ENCODE data around the gene MINDY3. TPM values are rescaled to one million over a fixed set of nuclear protein-coding genes. Genes with fewer than 3 reads are reported as not detected.
A peak's percentile ranks its signal among the peaks of the same experiment; 100 is the strongest.

MINDY3 gene
- polyA plus RNA-seq, 1 donor = 27.4 TPM

DNA sequence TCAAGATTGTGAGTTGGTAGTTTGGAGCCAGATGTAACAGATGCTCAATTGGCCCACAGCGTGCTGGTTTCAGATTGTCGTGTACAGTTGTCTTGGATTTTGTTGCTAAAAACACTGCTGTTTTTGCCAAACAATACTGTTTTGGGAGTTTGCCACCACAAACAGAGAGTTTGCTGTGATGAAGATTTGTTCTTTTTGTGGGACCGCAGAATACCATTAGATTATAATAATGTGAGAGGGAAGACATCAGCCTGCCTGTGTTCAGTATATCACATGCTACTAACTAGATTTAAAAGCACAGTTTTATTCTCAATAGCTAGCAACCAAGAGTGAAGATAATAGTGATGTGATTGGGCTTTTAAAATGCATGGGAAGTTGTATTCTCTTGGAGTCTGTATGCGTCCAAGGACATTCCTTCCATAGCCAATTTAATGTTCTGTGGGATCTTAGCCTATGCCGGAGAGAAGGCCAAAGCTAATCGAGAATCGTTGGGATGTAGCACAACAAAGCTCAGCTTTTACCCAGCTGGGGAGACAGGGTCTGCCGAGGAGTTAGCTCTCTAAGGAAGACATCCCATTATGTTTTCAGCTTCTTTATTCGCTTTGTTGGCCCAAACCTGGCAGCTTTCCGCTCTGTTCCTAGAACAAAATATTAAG is 121.9 kb downstream of the MINDY3 start:
- DNase-seq (ENCODE audit: low read depth) = peak; percentile 95

DNA sequence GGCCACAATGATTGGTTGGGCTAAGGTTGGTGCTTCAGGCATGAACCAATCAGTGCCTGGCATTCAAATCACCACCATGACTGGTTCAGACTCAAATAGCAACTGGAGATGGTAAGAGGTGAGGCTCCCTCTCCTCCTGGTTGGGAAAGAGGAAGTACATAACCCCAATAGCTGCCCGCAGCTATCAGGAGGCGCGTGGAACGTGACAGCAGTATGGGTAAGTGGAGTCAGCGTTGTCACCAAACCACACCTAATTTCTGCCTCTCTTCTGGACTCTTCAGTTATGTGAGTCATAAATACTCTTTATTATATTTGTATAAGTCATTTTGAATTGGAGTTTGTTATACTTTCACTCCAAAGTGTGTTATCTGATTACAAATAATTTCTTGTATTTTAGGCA is 122.7 kb downstream of the MINDY3 start:
- DNase-seq (ENCODE audit: low read depth) = no peak

DNA sequence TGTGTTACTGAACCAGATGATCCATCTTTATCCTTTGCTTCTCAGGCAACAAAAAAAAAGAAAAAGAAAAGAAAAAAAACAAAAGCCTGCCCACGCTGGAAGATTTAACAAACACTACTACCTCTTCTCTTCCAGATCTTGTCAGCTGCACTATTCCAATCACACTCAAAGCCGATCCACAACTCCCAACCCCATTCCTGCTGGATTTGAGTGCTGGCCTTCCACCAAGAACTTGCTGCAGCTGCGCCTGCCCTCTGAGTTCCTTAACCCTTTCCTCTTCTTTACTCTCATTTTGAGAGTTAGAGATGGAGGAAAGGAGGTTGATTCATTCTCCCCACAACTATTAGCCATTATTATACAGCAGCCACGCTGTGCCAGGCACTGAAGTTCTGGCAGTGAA is 124.5 kb downstream of the MINDY3 start:
- DNase-seq (ENCODE audit: low read depth) = peak; percentile 83

DNA sequence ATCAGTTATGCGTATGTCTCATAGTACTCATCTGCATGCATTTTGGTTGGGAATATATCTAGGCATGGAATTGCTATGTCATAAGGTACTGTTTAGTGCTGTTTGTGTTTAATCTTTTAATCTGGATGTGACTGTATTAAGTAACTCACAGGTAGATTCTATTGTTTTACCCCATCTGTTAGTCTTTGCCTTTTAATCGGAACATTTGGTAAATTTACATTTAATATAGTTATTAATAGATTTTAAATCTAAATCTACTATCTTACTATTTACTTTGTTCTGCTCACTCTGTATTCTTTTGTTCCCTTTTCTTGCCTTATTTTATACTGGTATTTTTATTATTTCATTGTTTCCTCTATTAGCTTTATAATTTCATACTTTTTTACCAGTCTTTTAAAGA is 130.0 kb downstream of the MINDY3 start:
- no peak for DNase-seq (ENCODE audit: low read depth)

DNA sequence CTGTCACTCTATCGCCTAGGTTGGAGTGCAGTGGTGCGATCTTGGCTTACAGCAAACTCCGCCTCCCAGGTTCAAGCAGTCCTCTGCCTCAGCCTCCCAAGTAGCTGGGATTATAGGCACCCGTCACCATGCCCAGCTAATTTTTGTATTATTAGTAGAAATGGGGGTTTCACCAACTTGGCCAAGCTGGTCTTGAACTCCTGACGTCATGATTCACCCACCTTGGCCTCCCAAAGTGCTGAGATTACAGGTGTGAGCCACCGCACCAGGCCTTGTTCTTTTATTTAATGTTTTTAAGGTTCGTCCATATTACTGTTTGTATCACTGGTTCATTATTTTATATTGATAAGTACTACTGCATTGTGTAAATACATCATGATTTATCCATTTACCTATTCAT is 130.4 kb downstream of the MINDY3 start:
- DNase-seq (ENCODE audit: low read depth) = no peak

Other genes starting within 250 kb of the MINDY3 start
- gene ITGA8, start 140.6 kb downstream of the MINDY3 start, polyA plus RNA-seq (ENCODE audit: insufficient read length) = 7.3 TPM